ENCODE data around the gene KANK2.

GRCh38 chr19:11155373-11156120, 41.8 kb downstream of the KANK2 start, which contains the start of gene SPC24:
- TF ChIP-seq EZH2 (IDR thresholded peaks at IDR 0.05; ENCODE audit: insufficient read depth, poor library complexity, severe bottlenecking) (no peak), EZH2phosphoT487 (IDR thresholded peaks at IDR 0.05; ENCODE audit: insufficient read depth, low read depth) (no peak)
